Endodermal cell (in vitro differentiated cells): ENCODE data around the gene ERGIC2. TPM values are rescaled to one million over a fixed set of nuclear protein-coding genes. Genes with fewer than 3 reads are reported as not detected.
A peak's percentile ranks its signal among the peaks of the same experiment; 100 is the strongest.

Experiments used
- DNase-seq: peaks from one replicate; pipeline ENCODE4 v3.0.0-alpha.2; 2017
- H3K27ac ChIP-seq: 2 replicates; pipeline ENCODE4 v1.5.1; 2013; ENCODE audit warnings: mild to moderate bottlenecking, low read depth, low read length, moderate library complexity
- H3K27me3 ChIP-seq: 2 replicates; pipeline ENCODE4 v1.6.1; 2013; ENCODE audit warnings: mild to moderate bottlenecking, low read length, moderate library complexity; ENCODE audit not compliant: insufficient read depth, control insufficient read depth, poor library complexity, severe bottlenecking
- H3K36me3 ChIP-seq: 2 replicates; pipeline ENCODE4 v1.7.0; 2013; ENCODE audit warnings: mild to moderate bottlenecking, low read length, moderate library complexity; ENCODE audit not compliant: control insufficient read depth, insufficient read depth
- H3K4me1 ChIP-seq: one replicate; pipeline ENCODE4 v1.7.0; 2013; ENCODE audit warnings: low read length; ENCODE audit not compliant: control insufficient read depth, insufficient read depth
- H3K4me3 ChIP-seq: 2 replicates; pipeline ENCODE4 v1.5.1; 2013; ENCODE audit warnings: mild to moderate bottlenecking, low read length, moderate library complexity
- H3K9ac ChIP-seq: 2 replicates; pipeline ENCODE4 v1.6.1; 2013; ENCODE audit warnings: mild to moderate bottlenecking, low read length, moderate library complexity; ENCODE audit not compliant: poor library complexity, severe bottlenecking; ENCODE audit errors: extremely low read depth
- H3K9me3 ChIP-seq: 2 replicates; pipeline ENCODE4 v1.6.1; 2013; ENCODE audit warnings: mild to moderate bottlenecking, low read length, moderate library complexity; ENCODE audit not compliant: control insufficient read depth
- H3K27ac Mint-ChIP-seq: 2 replicates; pipeline ENCODE4 v1.8.0; 2020; ENCODE audit warnings: mixed read lengths
- H3K27me3 Mint-ChIP-seq: 2 replicates; pipeline ENCODE4 v1.8.0; 2021; ENCODE audit warnings: mild to moderate bottlenecking, mixed read lengths; ENCODE audit not compliant: insufficient read depth
- H3K36me3 Mint-ChIP-seq: 2 replicates; pipeline ENCODE4 v1.8.0; 2020; ENCODE audit warnings: low read depth, mixed read lengths
- H3K4me1 Mint-ChIP-seq: 2 replicates; pipeline ENCODE4 v1.8.0; 2020; ENCODE audit warnings: mixed read lengths
- H3K4me3 Mint-ChIP-seq: 2 replicates; pipeline ENCODE4 v1.8.0; 2020; ENCODE audit warnings: mild to moderate bottlenecking, moderate library complexity, mixed read lengths
- H3K9me3 Mint-ChIP-seq: 2 replicates; pipeline ENCODE4 v1.8.0; 2020; ENCODE audit warnings: mild to moderate bottlenecking, mixed read lengths
- WGBS, 2 experiments: methylation state at CpG; one replicate each; pipeline versions ENCODE4 v1.1.5 to v1.1.7; 2013; ENCODE audit warnings: missing lambda C conversion rate in 2 of 2, mixed read lengths in 1 of 2; ENCODE audit not compliant: insufficient coverage in 1 of 2, insufficient read length in 1 of 2; 5-methylcytosine and 5-hydroxymethylcytosine counted together
- long read RNA-seq, 4 experiments: library from polyadenylated mRNA in 2 of 4; library from RNA in 1 of 4; library from capped mRNA in 1 of 4; stranded (forward) in 3 of 4; unstranded in 1 of 4; transcript quantifications; one replicate each; pipeline ENCODE4 v2.0.0, GENCODE V29; 2020 to 2021; ENCODE audit warnings: inconsistent platforms in 1 of 4
- polyA plus RNA-seq, 2 experiments: library from polyadenylated mRNA; stranded (reverse); fragments of 50-300 nt; gene quantifications; one replicate each; pipeline ENCODE4 v1.2.3, GENCODE V29; 2013
- total RNA-seq, 2 donors: library from RNA; stranded (reverse); fragmentation: NEBNext Ultra II Directional in 1 of 2; extraction: Animal tissue kit (Norgen Biotek cat#: 25700) in 1 of 2; gene quantifications; 2 replicates in 1 of 2; 3 replicates in 1 of 2; pipeline ENCODE4 v1.2.1, GENCODE V29; 2021
- TF ChIP-seq, protein P1 (sequence below): fragments of 200-600 bp; sonication (generic); conservative IDR thresholded peaks from 2 replicates; pipeline ENCODE4 v1.5.0; 2021; ENCODE audit warnings: antibody characterized with exemption, mild to moderate bottlenecking

The ERGIC2 gene, protein sequence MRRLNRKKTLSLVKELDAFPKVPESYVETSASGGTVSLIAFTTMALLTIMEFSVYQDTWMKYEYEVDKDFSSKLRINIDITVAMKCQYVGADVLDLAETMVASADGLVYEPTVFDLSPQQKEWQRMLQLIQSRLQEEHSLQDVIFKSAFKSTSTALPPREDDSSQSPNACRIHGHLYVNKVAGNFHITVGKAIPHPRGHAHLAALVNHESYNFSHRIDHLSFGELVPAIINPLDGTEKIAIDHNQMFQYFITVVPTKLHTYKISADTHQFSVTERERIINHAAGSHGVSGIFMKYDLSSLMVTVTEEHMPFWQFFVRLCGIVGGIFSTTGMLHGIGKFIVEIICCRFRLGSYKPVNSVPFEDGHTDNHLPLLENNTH
- total RNA-seq, result 100 to 1,000 TPM; 101 to 170 TPM
- 70.5 TPM for polyA plus RNA-seq (2013, experiment 1 of 2)
- 68.6 TPM for polyA plus RNA-seq (2013, experiment 2 of 2)
- long read RNA-seq, experiment 1, full-length matches to known transcripts, result 14 of 32 reads
- long read RNA-seq, experiment 1, partial matches to known transcripts, result 12 of 32 reads
- long read RNA-seq, experiment 1, other reads (novel, unspliced or antisense), result 6 of 32 reads
- long read RNA-seq, experiment 2, full-length matches to known transcripts, result 121 of 141 reads
- long read RNA-seq, experiment 2, partial matches to known transcripts, result 3 of 141 reads
- long read RNA-seq, experiment 2, other reads (novel, unspliced or antisense), result 17 of 141 reads
- long read RNA-seq, experiment 3, full-length matches to known transcripts, result 343 of 384 reads
- long read RNA-seq, experiment 3, partial matches to known transcripts, result 14 of 384 reads
- long read RNA-seq, experiment 3, other reads (novel, unspliced or antisense), result 27 of 384 reads
- long read RNA-seq, experiment 4, full-length matches to known transcripts, result 163 of 206 reads
- long read RNA-seq, experiment 4, partial matches to known transcripts, result 4 of 206 reads
- long read RNA-seq, experiment 4, other reads (novel, unspliced or antisense), result 39 of 206 reads

- TF ChIP-seq, protein P1, sequence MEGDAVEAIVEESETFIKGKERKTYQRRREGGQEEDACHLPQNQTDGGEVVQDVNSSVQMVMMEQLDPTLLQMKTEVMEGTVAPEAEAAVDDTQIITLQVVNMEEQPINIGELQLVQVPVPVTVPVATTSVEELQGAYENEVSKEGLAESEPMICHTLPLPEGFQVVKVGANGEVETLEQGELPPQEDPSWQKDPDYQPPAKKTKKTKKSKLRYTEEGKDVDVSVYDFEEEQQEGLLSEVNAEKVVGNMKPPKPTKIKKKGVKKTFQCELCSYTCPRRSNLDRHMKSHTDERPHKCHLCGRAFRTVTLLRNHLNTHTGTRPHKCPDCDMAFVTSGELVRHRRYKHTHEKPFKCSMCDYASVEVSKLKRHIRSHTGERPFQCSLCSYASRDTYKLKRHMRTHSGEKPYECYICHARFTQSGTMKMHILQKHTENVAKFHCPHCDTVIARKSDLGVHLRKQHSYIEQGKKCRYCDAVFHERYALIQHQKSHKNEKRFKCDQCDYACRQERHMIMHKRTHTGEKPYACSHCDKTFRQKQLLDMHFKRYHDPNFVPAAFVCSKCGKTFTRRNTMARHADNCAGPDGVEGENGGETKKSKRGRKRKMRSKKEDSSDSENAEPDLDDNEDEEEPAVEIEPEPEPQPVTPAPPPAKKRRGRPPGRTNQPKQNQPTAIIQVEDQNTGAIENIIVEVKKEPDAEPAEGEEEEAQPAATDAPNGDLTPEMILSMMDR, result no peak
- DNase-seq, result peak; percentile 98
- Mint-ChIP-seq H3K9me3 (peaks cover 28% of the 10 kb centered on the region), H3K4me1 (peaks cover 31% of the 10 kb centered on the region), H3K27me3 (no peaks in the 10 kb centered on the region), H3K4me3 (peak within 1 kb of the TSS; percentile 95), H3K27ac (peak within 1 kb of the TSS; percentile 98), H3K36me3 (peaks cover 24% of the 10 kb centered on the region)
- H3K27ac ChIP-seq, result peak within 1 kb of the TSS; percentile 89
- 0 to 1% methylated on average over 36 to 55 of the region's 55 CpGs for WGBS, 2 experiments
- H3K27me3 ChIP-seq, result no peaks in the 10 kb centered on the region
- H3K9ac ChIP-seq, result peak within 1 kb of the TSS; percentile 96
- H3K36me3 ChIP-seq, result peaks cover 17% of the 10 kb centered on the region
- peaks cover 2% of the 10 kb centered on the region for H3K4me1 ChIP-seq
- H3K9me3 ChIP-seq, result peaks cover 14% of the 10 kb centered on the region
- peak within 1 kb of the TSS; percentile 99 for H3K4me3 ChIP-seq
Observed at GRCh38 chr12:29380536-29381523, at the start of gene ERGIC2. Gene ERGIC2 (minus strand): TSS chr12:29381172. CDS start chr12:29371633, 9,539 bp downstream.

- 96 to 100% methylated on average over 1 to 2 of the region's 2 CpGs for WGBS, 2 experiments
- Mint-ChIP-seq H3K27me3 (no peaks in the 10 kb centered on the region), H3K4me1 (peaks cover 28% of the 10 kb centered on the region), H3K27ac (peak overlapping the region; percentile 98), H3K9me3 (peaks cover 5% of the 10 kb centered on the region), H3K36me3 (no peaks in the 10 kb centered on the region), H3K4me3 (peak overlapping the region; percentile 27)
- TF ChIP-seq, protein P1, result no peak
- H3K27me3 ChIP-seq, result no peaks in the 10 kb centered on the region
- no peak for DNase-seq
- no peaks in the 10 kb centered on the region for H3K36me3 ChIP-seq
- no peak overlapping the region for H3K27ac ChIP-seq
- H3K9me3 ChIP-seq, result peaks cover 2% of the 10 kb centered on the region
- peak overlapping the region; percentile 51 for H3K9ac ChIP-seq
- H3K4me3 ChIP-seq, result no peak overlapping the region
- H3K4me1 ChIP-seq, result peaks cover 6% of the 10 kb centered on the region
Observed at GRCh38 chr12:29430716-29431044, 49.7 kb upstream of the ERGIC2 start.
